Trophoblast cell (in vitro differentiated cells and primary cell): Measurements from ENCODE around the gene UBE2S.
"Not testable (repeated sequence)": the region's sequence is repeated elsewhere in the genome, so short reads cannot be mapped to it uniquely, and the experiment has no call there.

ENCODE experiments used
- DNase-seq, 2 donors: peaks; one replicate each; pipeline ENCODE4 v3.0.0-alpha.2; 2016
- H2AFZ ChIP-seq: 2 replicates; pipeline ENCODE4 v1.6.1; 2013; ENCODE audit warnings: low read length, moderate library complexity, mild to moderate bottlenecking; ENCODE audit not compliant: insufficient read depth, poor library complexity
- H2AK5ac ChIP-seq: 2 replicates; pipeline ENCODE4 v1.6.1; 2013; ENCODE audit warnings: mild to moderate bottlenecking, low read length
- H2BK120ac ChIP-seq: 2 replicates; pipeline ENCODE4 v1.6.1; 2013; ENCODE audit warnings: low read length, mild to moderate bottlenecking, moderate library complexity; ENCODE audit not compliant: insufficient read depth, poor library complexity
- H2BK12ac ChIP-seq: 2 replicates; pipeline ENCODE4 v1.6.1; 2013; ENCODE audit warnings: mild to moderate bottlenecking, low read length, moderate library complexity
- H2BK5ac ChIP-seq: 2 replicates; pipeline ENCODE4 v1.6.1; 2013; ENCODE audit warnings: low read length, low read depth, moderate library complexity, mild to moderate bottlenecking; ENCODE audit not compliant: poor library complexity
- H3K14ac ChIP-seq: 2 replicates; pipeline ENCODE4 v1.6.1; 2013; ENCODE audit warnings: mild to moderate bottlenecking, low read length
- H3K18ac ChIP-seq: 2 replicates; pipeline ENCODE4 v1.6.1; 2013; ENCODE audit warnings: mild to moderate bottlenecking, low read length
- H3K23ac ChIP-seq: 2 replicates; pipeline ENCODE4 v1.6.1; 2013; ENCODE audit warnings: low read length
- H3K27ac ChIP-seq: 2 replicates; pipeline ENCODE4 v1.5.1; 2013; ENCODE audit warnings: low read depth, mild to moderate bottlenecking, inconsistent platforms, low read length, moderate library complexity
- H3K27me3 ChIP-seq: 2 replicates; pipeline ENCODE4 v1.6.1; 2013; ENCODE audit warnings: inconsistent platforms, mild to moderate bottlenecking, low read length, moderate library complexity; ENCODE audit not compliant: insufficient read depth
- H3K36me3 ChIP-seq, 2 experiments: 1 replicate in 1 of 2; 2 replicates in 1 of 2; pipeline ENCODE4 v1.6.1; 2013; ENCODE audit warnings: low read length in 2 of 2, mild to moderate bottlenecking in 2 of 2, moderate library complexity in 1 of 2; ENCODE audit not compliant: insufficient read depth in 2 of 2, control insufficient read depth in 1 of 2
- H3K4ac ChIP-seq: 2 replicates; pipeline ENCODE4 v1.6.1; 2013; ENCODE audit warnings: low read depth, mild to moderate bottlenecking, low read length, moderate library complexity
- H3K4me1 ChIP-seq, 2 experiments: 1 replicate in 1 of 2; 2 replicates in 1 of 2; pipeline ENCODE4 v1.6.1; 2013; ENCODE audit warnings: low read length in 2 of 2, mild to moderate bottlenecking in 2 of 2, moderate library complexity in 1 of 2; ENCODE audit not compliant: insufficient read depth in 2 of 2, control insufficient read depth in 1 of 2
- H3K4me2 ChIP-seq: 2 replicates; pipeline ENCODE4 v1.6.1; 2013; ENCODE audit warnings: inconsistent platforms, mild to moderate bottlenecking, low read length, moderate library complexity
- H3K4me3 ChIP-seq: 2 replicates; pipeline ENCODE4 v1.5.1; 2013; ENCODE audit warnings: mild to moderate bottlenecking, low read depth, low read length, inconsistent platforms
- H3K79me1 ChIP-seq: one replicate; pipeline ENCODE4 v1.6.1; 2013; ENCODE audit warnings: low read length
- H3K79me2 ChIP-seq: 2 replicates; pipeline ENCODE4 v1.6.1; 2013; ENCODE audit warnings: low read length, mild to moderate bottlenecking; ENCODE audit not compliant: control insufficient read depth, insufficient read depth, poor library complexity
- H3K9ac ChIP-seq: 2 replicates; pipeline ENCODE4 v1.6.1; 2013; ENCODE audit warnings: mild to moderate bottlenecking, low read length
- H3K9me3 ChIP-seq: 2 replicates; pipeline ENCODE4 v1.6.1; 2013; ENCODE audit warnings: low read depth, mild to moderate bottlenecking, control low read depth, inconsistent platforms, low read length; ENCODE audit not compliant: insufficient read depth
- H4K12ac ChIP-seq: 2 replicates; pipeline ENCODE4 v1.6.1; 2013; ENCODE audit warnings: low read depth, mild to moderate bottlenecking, low read length, moderate library complexity
- H4K8ac ChIP-seq: 2 replicates; pipeline ENCODE4 v1.6.1; 2013; ENCODE audit warnings: low read depth, mild to moderate bottlenecking, low read length, moderate library complexity
- H4K91ac ChIP-seq: one replicate; pipeline ENCODE4 v1.6.1; 2013; ENCODE audit warnings: low read depth, mild to moderate bottlenecking, low read length, moderate library complexity
- WGBS: extraction: QIAGEN DNeasy Blood & Tissue Kit; methylation state at CpG from one replicate; pipeline ENCODE4 v1.1.7; 2013; ENCODE audit warnings: missing lambda C conversion rate; ENCODE audit not compliant: insufficient read length, insufficient coverage; ENCODE audit errors: extremely low coverage; 5-methylcytosine and 5-hydroxymethylcytosine counted together

UBE2S gene

DNA sequence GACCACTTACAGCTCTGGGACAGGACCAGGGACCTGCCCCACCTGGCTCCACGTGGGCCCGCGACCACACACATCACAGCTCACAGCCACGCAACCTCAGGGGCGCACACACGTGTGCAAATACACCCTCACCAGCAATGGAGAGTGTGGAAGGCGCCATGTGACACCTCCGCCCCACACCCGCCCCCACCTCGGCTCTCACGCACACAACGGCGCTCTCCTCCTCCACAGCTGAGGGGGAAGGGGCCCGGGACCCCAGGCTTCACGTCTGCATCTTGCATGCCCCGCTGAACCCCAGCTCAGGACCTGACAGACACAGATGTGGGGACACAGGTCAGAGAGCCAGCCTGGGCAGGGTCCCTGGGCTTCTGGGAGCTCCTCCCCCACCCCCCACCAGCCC is 41.9 kb upstream of the UBE2S start:
- no peak overlapping the region for H3K4me3 ChIP-seq
- no peak overlapping the region for H3K4me2 ChIP-seq
- no peak overlapping the region for H4K91ac ChIP-seq
- no peak overlapping the region for H2AK5ac ChIP-seq
- WGBS, result no CpG with 5 or more reads among the region's 16 CpGs
- H3K23ac ChIP-seq, result no peak overlapping the region
- H2BK5ac ChIP-seq, result no peak overlapping the region
- no peaks in the 10 kb centered on the region for H3K36me3 ChIP-seq
- no peak overlapping the region for H3K4ac ChIP-seq
- no peak overlapping the region for H2BK120ac ChIP-seq
- H3K79me1 ChIP-seq, result no peaks in the 10 kb centered on the region
- H4K8ac ChIP-seq, result no peak overlapping the region
- no peak overlapping the region for H2AFZ ChIP-seq
- no peak overlapping the region for H4K12ac ChIP-seq
- peaks cover 31% of the 10 kb centered on the region for H3K27me3 ChIP-seq
- DNase-seq, result no peak
- H3K79me2 ChIP-seq, result no peaks in the 10 kb centered on the region
- no peak overlapping the region for H3K27ac ChIP-seq
- no peak overlapping the region for H3K9ac ChIP-seq
- peaks cover 23% of the 10 kb centered on the region for H3K9me3 ChIP-seq
- H3K14ac ChIP-seq, result no peak overlapping the region
- no peak overlapping the region for H2BK12ac ChIP-seq
- no peak overlapping the region for H3K18ac ChIP-seq
- peaks cover 0 to 3% of the 10 kb centered on the region in 2 experiments for H3K4me1 ChIP-seq

DNA sequence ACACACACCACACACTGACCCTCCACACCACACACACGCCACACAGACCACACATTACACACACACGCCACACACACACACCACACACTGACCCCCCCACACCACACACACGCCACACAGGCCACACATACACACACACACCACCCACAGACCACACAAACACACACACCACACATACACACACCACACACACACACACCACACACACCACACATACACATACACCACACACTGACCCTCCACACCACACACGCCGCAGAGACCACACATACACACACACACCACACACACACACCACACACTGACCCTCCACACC is 40.5 kb upstream of the UBE2S start:
- not testable (repeated sequence) for DNase-seq, H3K4ac ChIP-seq, H4K91ac ChIP-seq, H2BK120ac ChIP-seq, H3K23ac ChIP-seq, H2BK12ac ChIP-seq, H3K27ac ChIP-seq, H2AK5ac ChIP-seq, H4K12ac ChIP-seq, H3K79me2 ChIP-seq, H3K36me3 ChIP-seq, H3K9ac ChIP-seq, H3K4me1 ChIP-seq, H3K14ac ChIP-seq, H3K18ac ChIP-seq, H4K8ac ChIP-seq, H2AFZ ChIP-seq, H2BK5ac ChIP-seq, H3K4me2 ChIP-seq, H3K79me1 ChIP-seq
- Histone ChIP-seq H3K27me3 (peaks cover 43% of the 10 kb centered on the region), H3K4me3 (peak overlapping the region; percentile 58), H3K9me3 (peaks cover 23% of the 10 kb centered on the region)
- WGBS, result no CpG with 5 or more reads among the region's 5 CpGs

DNA sequence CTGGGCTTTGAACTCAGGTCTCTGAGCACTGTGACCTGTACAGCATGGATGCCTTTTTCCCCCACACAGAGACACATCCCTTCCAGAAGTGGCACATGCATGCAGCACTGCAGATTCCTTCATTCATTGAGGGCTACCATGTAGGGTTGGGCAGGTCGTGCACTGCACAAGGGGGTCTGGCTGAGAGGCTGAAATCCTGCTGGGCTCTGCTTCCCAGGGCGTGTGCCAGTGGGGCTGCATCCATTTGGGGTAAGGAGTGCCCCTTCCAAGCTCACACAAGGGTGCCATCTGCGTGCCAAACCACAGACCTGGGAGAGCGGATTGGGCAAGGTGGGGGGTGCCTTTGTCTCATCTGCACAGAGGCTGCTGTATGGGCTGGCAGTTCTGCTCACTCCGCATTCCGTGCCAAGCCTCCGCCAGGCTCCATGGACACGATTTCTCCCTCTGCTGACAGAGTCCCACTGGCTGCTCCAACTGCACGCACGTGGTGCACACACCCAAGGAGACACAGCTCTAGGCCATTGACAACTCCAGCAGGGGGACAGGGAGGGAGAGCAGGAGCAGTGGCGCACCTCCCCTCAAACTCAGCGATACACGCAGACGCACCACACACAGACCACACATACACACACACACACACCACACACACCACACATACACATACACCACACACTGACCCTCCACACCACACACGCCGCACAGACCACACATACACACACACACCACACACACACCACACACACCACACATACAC is 40.0 kb upstream of the UBE2S start:
- no CpG with 5 or more reads among the region's 16 CpGs for WGBS
- no peaks in the 10 kb centered on the region for H3K79me2 ChIP-seq
- no peak overlapping the region for H3K27ac ChIP-seq
- no peak overlapping the region for H2BK5ac ChIP-seq
- H3K9ac ChIP-seq, result no peak overlapping the region
- no peak overlapping the region for H3K18ac ChIP-seq
- H3K4ac ChIP-seq, result no peak overlapping the region
- H2AK5ac ChIP-seq, result no peak overlapping the region
- H2AFZ ChIP-seq, result no peak overlapping the region
- no peak overlapping the region for H2BK12ac ChIP-seq
- H4K8ac ChIP-seq, result no peak overlapping the region
- no peak overlapping the region for H2BK120ac ChIP-seq
- H3K36me3 ChIP-seq, result no peaks in the 10 kb centered on the region
- peaks cover 20% of the 10 kb centered on the region for H3K9me3 ChIP-seq
- peaks cover 46% of the 10 kb centered on the region for H3K27me3 ChIP-seq
- no peak overlapping the region for H3K23ac ChIP-seq
- no peak overlapping the region for H3K14ac ChIP-seq
- peaks cover 0 to 3% of the 10 kb centered on the region in 2 experiments for H3K4me1 ChIP-seq
- no peak overlapping the region for H3K4me2 ChIP-seq
- peak overlapping the region; percentile 44 for H3K4me3 ChIP-seq
- H4K12ac ChIP-seq, result no peak overlapping the region
- DNase-seq, result no peak
- no peak overlapping the region for H4K91ac ChIP-seq
- no peaks in the 10 kb centered on the region for H3K79me1 ChIP-seq

DNA sequence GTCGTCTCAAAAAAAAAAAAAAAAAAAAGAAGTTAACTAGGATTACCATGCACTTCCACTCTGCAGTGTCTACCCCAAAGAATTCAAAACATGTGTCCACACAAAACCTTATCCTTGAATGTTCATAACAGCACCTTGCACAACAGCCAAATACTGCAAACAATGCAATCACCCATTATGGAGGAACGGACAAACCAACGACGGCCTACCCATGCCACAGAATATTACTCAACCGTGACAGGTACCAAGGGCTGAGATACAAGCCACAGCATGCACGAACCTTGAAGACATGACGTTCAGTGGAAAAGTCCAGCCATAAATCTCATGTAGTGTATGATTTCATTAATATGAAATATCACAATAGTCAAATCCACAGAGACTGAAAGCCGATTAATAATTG is 38.5 kb upstream of the UBE2S start:
- Histone ChIP-seq H2AFZ (no peak overlapping the region), H3K4ac (no peak overlapping the region), H3K4me1 (no peaks in the 10 kb centered on the region), H3K27me3 (peaks cover 45% of the 10 kb centered on the region), H3K27ac (no peak overlapping the region), H3K4me2 (no peak overlapping the region), H3K79me2 (no peaks in the 10 kb centered on the region), H4K12ac (no peak overlapping the region), H3K9ac (no peak overlapping the region), H2BK5ac (no peak overlapping the region), H3K79me1 (no peaks in the 10 kb centered on the region), H3K36me3 (no peaks in the 10 kb centered on the region), H3K14ac (no peak overlapping the region), H3K9me3 (peaks cover 19% of the 10 kb centered on the region), H2AK5ac (no peak overlapping the region), H3K4me3 (no peak overlapping the region), H3K18ac (no peak overlapping the region), H4K8ac (no peak overlapping the region), H2BK12ac (no peak overlapping the region), H4K91ac (no peak overlapping the region), H2BK120ac (no peak overlapping the region), H3K23ac (no peak overlapping the region)
- DNase-seq, result no peak
- no CpG with 5 or more reads among the region's 8 CpGs for WGBS
